Stimulated activated CD8-positive, alpha-beta memory T cell treated with anti-CD3 and anti-CD28 coated beads, Interleukin-12 subunit alpha, Interleukin-12 subunit beta, amount 100 ng/mL, for 1 hour (primary cell): ENCODE data around the gene PLCB1.
"Not testable (repeated sequence)": the region's sequence is repeated elsewhere in the genome, so short reads cannot be mapped to it uniquely, and the experiment has no call there.

Source experiments
- DNase-seq: peaks from one replicate; pipeline ENCODE4 v3.0.0-alpha.2; 2020; ENCODE audit warnings: low read depth

Gene PLCB1

GRCh38 chr20:8844179-8844578 is 712.1 kb downstream of the PLCB1 start:
- no peak for DNase-seq

DNA sequence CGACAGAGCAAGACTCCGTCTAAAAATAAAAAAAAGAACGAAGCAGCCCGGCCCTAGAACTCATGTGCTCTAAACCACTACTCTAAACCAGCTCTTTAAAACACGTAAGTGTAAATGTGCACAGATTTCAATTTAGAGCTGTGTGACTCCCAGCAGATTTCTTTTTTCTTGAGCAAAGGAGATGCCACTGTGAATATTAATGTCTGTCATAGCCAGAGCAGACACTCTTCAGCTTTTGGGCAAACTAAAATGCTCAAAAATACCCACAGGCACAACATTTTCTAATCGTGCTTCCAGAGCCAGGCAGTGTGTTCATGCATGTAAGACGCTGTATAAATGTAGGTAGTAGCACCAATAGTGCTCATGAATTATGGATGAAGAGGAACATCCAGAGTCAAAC is 717.9 kb downstream of the PLCB1 start:
- no peak for DNase-seq

DNA sequence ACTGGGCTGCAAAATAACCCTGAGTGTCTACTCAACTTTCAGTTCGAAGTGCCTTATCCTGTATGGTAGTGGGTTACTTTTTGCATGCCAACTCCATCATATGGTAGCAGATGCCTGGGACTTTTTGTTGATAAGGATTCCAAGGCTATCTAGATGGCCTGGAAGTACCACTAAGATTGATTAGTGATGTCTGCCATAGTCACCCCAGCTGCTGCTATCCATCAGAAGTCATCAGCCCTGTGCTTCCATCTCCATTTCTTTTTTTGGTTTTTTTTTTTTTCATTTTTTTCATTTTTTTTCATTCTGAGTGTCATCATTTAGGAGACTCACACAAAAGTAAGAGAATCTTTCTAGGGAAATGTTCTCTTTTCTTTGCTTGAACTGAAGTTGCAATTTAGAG is 719.4 kb downstream of the PLCB1 start:
- no peak for DNase-seq

DNA sequence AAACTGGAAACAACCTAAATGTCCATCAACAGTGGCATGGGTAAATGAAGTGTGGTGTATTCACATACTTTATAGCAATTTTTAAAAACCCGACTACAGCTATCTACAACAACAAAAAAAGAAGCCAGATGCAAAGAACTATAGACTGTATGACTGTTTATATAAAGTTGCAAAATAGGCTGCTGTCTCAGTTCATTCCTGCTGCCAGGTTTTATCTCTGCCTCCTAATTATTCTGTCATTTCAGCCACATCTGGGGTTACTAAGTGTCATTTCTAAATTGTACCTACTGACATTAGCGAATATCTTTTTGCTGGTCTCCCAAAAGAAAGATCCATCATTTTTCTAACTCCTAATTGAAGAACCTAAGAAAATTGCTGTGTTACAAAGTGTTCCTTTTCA is 719.9 kb downstream of the PLCB1 start:
- not testable (repeated sequence) for DNase-seq

DNA sequence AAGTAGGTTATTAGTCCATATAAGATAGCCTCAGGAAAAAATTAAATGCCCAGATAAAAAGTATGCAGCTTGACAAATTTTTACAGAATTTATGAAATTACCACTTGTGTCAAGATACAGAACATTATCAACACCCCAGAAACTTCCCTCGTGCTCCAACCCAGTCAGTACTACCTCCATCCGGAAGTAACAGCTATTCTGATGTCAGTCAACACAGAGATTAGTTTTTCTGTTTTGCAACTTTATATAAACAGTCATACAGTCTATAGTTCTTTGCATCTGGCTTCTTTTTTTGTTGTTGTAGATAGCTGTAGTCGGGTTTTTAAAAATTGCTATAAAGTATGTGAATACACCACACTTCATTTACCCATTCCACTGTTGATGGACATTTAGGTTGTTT is 721.1 kb downstream of the PLCB1 start:
- not testable (repeated sequence) for DNase-seq

GRCh38 chr20:8853805-8854338 is 721.8 kb downstream of the PLCB1 start:
- no peak for DNase-seq

GRCh38 chr20:8854571-8854970 is 722.5 kb downstream of the PLCB1 start:
- no peak for DNase-seq

- no peak for DNase-seq
Measured at GRCh38 chr20:8855315-8855714, 723.2 kb downstream of the PLCB1 start.

DNA sequence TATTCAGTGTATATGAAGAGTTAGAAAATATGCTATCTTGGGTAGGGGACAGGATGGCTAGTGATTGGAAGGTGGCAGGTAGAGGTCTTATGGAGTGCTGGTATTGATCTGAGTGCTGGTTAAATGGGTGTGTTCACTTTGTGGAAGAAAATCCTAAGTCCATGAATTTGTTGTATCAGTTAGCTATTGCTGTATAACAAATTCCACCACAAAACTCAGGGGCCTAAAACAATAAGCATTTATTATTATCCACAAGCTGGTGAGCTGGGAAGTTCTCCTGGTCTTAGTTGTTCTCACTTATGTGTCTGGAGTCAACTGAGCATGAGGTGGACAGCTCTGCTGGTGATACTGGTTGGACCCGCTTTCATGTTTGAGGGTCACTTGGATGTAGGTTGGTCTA is 724.6 kb downstream of the PLCB1 start:
- no peak for DNase-seq

GRCh38 chr20:8858181-8858787 is 726.2 kb downstream of the PLCB1 start:
- no peak for DNase-seq

- no peak for DNase-seq
Measured at GRCh38 chr20:8860011-8860495, 728.0 kb downstream of the PLCB1 start.

GRCh38 chr20:8862092-8862491 is 730.0 kb downstream of the PLCB1 start:
- no peak for DNase-seq

DNA sequence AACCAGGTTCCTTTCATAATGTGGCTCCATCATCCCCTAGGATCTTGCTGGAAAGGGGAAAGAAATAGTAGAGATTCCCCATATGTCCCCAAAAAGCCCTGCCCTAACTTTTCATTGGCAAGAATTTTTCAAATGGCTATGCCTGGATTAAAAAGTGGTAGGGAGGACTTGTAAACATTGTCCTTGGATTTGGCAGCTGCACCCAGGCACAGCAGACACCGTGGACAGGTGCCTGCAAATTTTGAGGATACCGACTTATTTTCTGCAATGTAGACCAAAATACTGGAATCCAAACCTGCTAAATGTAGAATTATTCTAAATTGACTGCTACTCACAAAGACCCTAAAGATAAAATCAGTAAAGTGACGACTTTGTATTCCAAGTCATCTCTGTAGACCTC is 733.6 kb downstream of the PLCB1 start:
- DNase-seq: no peak

DNA sequence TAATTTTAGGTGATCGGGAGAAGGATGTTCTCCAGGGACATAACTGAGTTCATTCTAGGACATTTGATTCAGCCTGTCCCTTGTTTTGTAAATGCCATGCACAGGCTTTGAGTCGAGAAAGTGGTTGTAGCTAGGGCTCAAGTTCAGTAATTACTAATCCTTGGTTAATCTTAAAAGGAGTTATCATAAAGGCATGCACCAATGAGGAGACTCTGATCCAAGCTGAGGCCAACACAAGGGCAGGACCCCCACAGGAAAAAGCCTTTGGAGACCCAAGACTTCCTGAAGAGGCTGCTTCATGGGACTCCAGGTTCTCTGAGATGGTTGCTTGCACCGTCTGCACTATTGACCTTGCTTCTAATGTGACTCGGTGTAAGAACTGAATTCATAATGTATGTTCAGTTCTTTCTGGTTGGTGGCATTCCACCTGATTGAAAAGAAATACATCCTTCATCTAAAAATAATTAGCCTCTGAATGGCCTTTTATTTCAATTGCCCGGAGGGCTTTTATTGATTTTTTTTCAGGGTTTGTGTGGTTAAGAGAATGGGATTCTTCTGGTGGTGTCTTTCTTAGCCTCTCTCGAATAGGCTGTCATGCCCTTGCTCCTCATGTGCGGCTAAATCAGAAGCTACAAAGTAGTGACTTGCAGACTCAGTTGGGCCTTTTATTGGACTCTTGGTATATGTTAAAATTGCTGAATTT is 735.1 kb downstream of the PLCB1 start:
- DNase-seq: no peak

GRCh38 chr20:8870652-8871051 is 738.6 kb downstream of the PLCB1 start:
- no peak for DNase-seq

DNA sequence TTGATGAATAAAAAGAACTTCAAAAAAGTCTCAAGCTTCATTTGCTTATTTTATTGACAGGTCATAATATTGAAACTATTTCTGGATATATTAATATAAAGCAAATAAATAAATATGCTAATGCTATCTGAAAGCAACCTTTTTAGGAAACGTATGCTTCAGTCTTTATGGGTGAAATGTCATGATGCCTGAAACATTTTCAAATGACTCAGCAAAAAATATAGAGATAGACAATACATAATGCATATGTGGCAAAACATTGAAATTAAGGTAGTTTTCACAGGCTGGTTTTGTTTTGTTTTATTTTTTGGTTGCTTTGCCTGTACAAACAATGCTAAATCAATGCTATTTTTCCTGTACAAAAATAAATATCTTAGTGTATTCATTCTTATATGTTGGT is 742.4 kb downstream of the PLCB1 start:
- DNase-seq: no peak

DNA sequence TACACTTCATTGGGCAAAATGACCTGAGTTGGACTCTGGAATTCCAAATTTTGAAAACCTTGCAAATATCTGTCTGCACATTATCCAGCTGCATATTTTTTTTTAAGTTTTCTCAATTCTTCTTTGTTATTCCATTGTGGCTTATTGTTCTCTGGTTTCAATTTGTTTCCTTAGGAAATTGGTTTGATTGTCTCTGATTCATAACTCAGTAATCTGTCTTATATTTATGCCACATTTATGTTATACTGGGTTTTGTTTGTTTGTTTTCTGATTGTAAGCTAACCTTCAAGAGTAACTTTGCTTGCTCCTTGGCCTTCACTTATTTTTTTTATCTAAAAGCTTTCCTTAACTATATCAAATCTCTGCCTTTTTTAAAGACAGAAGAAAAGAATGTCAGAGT is 743.5 kb downstream of the PLCB1 start:
- no peak for DNase-seq

- DNase-seq: no peak
Measured at GRCh38 chr20:8876366-8876765, 744.3 kb downstream of the PLCB1 start.

- DNase-seq: no peak
Measured at GRCh38 chr20:8877294-8877693, 745.2 kb downstream of the PLCB1 start.

DNA sequence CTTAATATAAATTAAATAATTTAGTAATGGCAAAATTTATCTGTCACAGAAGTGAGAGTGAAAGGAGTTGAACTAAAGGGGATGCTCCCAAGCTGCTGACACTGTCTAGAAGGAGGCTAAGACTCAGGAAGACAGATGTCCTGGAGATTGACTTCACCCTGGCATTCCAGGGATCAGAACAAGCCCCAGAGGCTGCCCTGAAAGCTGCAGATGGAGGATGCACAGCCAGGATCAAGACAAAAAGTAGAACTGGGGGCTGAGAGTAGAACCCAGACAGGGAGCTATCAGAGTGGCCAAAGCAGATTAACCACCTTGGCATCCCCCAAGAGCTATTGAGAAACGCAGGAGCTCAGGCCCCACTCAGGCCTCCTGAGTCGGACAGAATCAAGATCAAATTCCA is 747.6 kb downstream of the PLCB1 start:
- DNase-seq: no peak

DNA sequence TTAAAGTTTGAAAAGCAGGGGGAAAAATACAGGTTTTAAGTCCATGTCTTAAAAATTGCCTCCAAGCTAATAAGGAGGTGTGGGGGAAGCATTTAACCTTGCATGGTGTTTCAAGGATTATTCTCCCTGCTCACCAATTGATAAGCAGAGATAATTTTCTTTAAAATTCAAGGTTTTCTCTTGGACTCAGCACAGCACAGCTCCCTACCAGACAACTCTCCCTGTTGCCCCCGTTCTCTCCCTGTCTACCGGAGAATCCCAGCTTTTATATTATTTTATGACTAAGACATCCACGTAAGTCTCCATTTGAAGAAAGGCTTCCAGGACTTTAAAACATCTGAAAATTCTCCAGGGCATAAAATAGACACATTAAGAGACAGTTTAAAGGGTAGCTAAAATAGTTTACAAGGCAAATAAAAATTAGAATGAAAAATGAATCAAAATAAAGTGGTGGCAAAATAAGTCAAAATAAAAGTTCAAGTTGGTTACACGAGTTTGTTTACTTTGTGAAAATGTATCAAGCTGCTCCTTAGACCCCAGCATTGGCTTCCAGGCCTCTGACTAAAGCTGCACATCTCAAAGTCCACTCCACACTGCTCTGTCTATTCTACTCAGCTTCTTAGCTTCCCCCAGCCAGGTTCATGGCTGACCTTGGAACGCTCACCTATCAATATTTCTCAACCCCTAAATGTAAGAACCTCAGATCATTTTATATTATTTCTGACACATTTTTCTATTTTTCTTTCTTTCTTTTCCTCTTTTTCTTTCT is 748.2 kb downstream of the PLCB1 start:
- no peak for DNase-seq

GRCh38 chr20:8891039-8891438 is 759.0 kb downstream of the PLCB1 start:
- DNase-seq: no peak

- no peak for DNase-seq
Measured at GRCh38 chr20:8895472-8895871, 763.4 kb downstream of the PLCB1 start.
